PC-3 (cell line): ENCODE measurements around the gene PCDHGB6. TPM values are rescaled to one million over a fixed set of nuclear protein-coding genes. Genes with fewer than 3 reads are reported as not detected.
"Not testable (repeated sequence)": the region's sequence is repeated elsewhere in the genome, so short reads cannot be mapped to it uniquely, and the experiment has no call there.

Experiments used
- ATAC-seq: fragments of 200-7000 bp; cut with Tn5 transposase; 2 replicates; pipeline ENCODE4 v1.9.1; 2020; ENCODE audit warnings: mild to moderate bottlenecking, moderate library complexity
- BruUV-seq: library from RNA; stranded (reverse); fragments of 400-500 nt; replicated peaks from 2 replicates; lab custom pipeline; 2021; lab: Mats Ljungman, UMichigan
- CTCF ChIA-PET: fragments of 300-600 bp; sonication (Branson Sonifier 250); formaldehyde crosslinking; loops from one replicate; lab custom pipeline; 2022; ENCODE audit warnings: antibody characterized with exemption; lab: Charles Lee
- POLR2A ChIA-PET: fragments of 300-600 bp; sonication (Branson Sonifier 250); formaldehyde crosslinking; loops from one replicate; lab custom pipeline; 2022; ENCODE audit warnings: antibody characterized with exemption; ENCODE audit not compliant: unreplicated experiment; lab: Charles Lee
- DNase-seq: peaks from one replicate; pipeline ENCODE4 v3.0.0-alpha.2; 2015
- H2AFZ ChIP-seq: fragments of 300-600 bp; sonication (generic); 2 replicates; pipeline ENCODE4 v1.6.0; 2016; ENCODE audit warnings: antibody characterized with exemption, low read length
- H3F3A ChIP-seq: fragments of 300-600 bp; sonication (generic); one replicate; pipeline ENCODE4 v1.6.0; 2017; ENCODE audit warnings: antibody characterized with exemption, low read length, control low read depth, mild to moderate bottlenecking; ENCODE audit not compliant: unreplicated experiment
- H3K27ac ChIP-seq: fragments of 300-600 bp; sonication (generic); 2 replicates; pipeline ENCODE4 v1.5.1; 2016; ENCODE audit warnings: mild to moderate bottlenecking, low read length
- H3K27me3 ChIP-seq: fragments of 300-600 bp; sonication (generic); 2 replicates; pipeline ENCODE4 v1.6.1; 2016; ENCODE audit warnings: low read length, mixed read lengths
- H3K36me3 ChIP-seq: fragments of 300-600 bp; sonication (generic); 2 replicates; pipeline ENCODE4 v1.6.1; 2016; ENCODE audit warnings: low read depth, mixed run types, low read length, mixed read lengths
- H3K4me1 ChIP-seq: fragments of 300-600 bp; sonication (generic); 2 replicates; pipeline ENCODE4 v1.5.1; 2016; ENCODE audit warnings: low read length; ENCODE audit not compliant: insufficient read depth
- H3K4me2 ChIP-seq: fragments of 300-600 bp; sonication (generic); 2 replicates; pipeline ENCODE4 v1.6.0; 2016; ENCODE audit warnings: low read length
- H3K4me3 ChIP-seq: fragments of 300-600 bp; sonication (generic); 2 replicates; pipeline ENCODE4 v1.5.1; 2016; ENCODE audit warnings: mild to moderate bottlenecking, low read length, mixed read lengths
- H3K79me2 ChIP-seq: fragments of 300-600 bp; sonication (generic); 2 replicates; pipeline ENCODE4 v1.6.1; 2017; ENCODE audit warnings: low read length, mixed read lengths
- H3K9ac ChIP-seq: fragments of 300-600 bp; sonication (generic); 2 replicates; pipeline ENCODE4 v1.6.0; 2016; ENCODE audit warnings: mild to moderate bottlenecking, low read length
- H3K9me2 ChIP-seq: fragments of 300-600 bp; sonication (generic); replicated peaks from 2 replicates; pipeline ENCODE4 v1.6.1; 2016; ENCODE audit warnings: mixed run types, low read length, mixed read lengths
- H3K9me3 ChIP-seq: fragments of 300-600 bp; sonication (generic); 2 replicates; pipeline ENCODE4 v1.6.1; 2016; ENCODE audit warnings: low read length, mixed read lengths
- H4K20me1 ChIP-seq: fragments of 300-600 bp; sonication (generic); 2 replicates; pipeline ENCODE4 v1.6.1; 2016; ENCODE audit warnings: low read length, mixed read lengths
- EZH2 ChIP-seq: fragments of 300-600 bp; sonication (generic); IDR thresholded peaks from one replicate; pipeline ENCODE4 v1.6.1; 2017; ENCODE audit warnings: antibody characterized with exemption, mild to moderate bottlenecking, low read length; ENCODE audit not compliant: unreplicated experiment
- EZH2phosphoT487 ChIP-seq: fragments of 300-600 bp; sonication (generic); IDR thresholded peaks from 2 replicates; pipeline ENCODE4 v1.6.1; 2018; ENCODE audit warnings: mild to moderate bottlenecking, antibody characterized with exemption, low read length, borderline replicate concordance
- intact Hi-C: fragments of 100-400 bp; cut with micrococcal nuclease; formaldehyde crosslinking; loops from 2 replicates; pipeline ENCODE4 v1.9.0; 2023
- total RNA-seq: library from RNA; depleted of rRNA; stranded (reverse); fragments of >200 nt; gene quantifications from 2 replicates; pipeline ENCODE4 v1.2.3, GENCODE V29; 2014
- TF ChIP-seq, protein P1 (sequence below): fragments of 300-600 bp; sonication (generic); conservative IDR thresholded peaks from 2 replicates; pipeline ENCODE4 v1.5.1; 2017; ENCODE audit warnings: antibody characterized with exemption, low read depth, mild to moderate bottlenecking, low read length

Gene PCDHGB6
- total RNA-seq, 1 experiment from 2014 or later, result 1.1 TPM

DNA sequence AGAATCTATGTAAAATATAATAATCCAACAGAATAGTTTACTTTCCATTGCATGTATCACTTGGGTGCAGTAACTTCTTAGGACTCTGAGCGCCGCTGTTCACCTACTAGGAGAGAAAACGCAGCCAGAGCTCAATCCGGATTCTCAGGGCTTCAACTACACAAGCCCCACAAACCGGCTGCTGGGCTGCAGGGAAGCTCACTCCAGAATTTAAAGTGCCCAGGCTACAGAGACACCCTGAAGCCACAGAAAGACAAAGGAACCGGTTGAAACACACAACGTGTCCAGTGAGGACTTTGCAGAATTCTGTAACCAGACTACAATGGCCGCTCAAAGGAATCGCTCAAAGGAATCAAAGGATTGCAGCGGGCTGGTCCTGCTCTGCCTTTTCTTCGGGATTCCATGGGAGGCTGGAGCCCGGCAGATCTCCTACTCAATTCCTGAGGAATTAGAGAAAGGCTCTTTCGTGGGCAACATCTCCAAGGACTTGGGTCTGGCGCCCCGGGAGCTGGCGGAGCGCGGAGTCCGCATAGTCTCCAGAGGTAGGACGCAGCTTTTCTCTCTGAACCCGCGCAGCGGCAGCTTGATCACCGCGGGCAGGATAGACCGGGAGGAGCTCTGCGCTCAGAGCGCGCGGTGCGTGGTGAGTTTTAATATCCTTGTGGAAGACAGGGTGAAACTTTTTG is 5.2 kb downstream of the PCDHGB6 start, which contains the start of gene PCDHGA10:
Gene PCDHGA10 (plus strand): TSS at position 134 of the 686 bp plus-strand sequence. CDS start 189 bp downstream, at position 323.
- Histone ChIP-seq H3K36me3 (peaks cover 6% of the 10 kb centered on the region; the same call in 1 of the 2 replicates), H3K9me3 (0 out of 2 replicates have a peak, but pooled peaks cover 4% of the 10 kb centered on the region), H3K4me3 (no peak within 1 kb of the TSS), H3K9ac (no peak within 1 kb of the TSS), H3K27ac (no peak within 1 kb of the TSS), H3K27me3 (no peaks in the 10 kb centered on the region), H3K4me1 (no peaks in the 10 kb centered on the region), H2AFZ (no peak within 1 kb of the TSS), H3F3A (no peaks in the 10 kb centered on the region), H3K79me2 (no peaks in the 10 kb centered on the region), H3K9me2 (no peaks in the 10 kb centered on the region), H4K20me1 (no peaks in the 10 kb centered on the region), H3K4me2 (no peak within 1 kb of the TSS)
- ChIA-PET POLR2A (no interaction called here), CTCF (no interaction called here)
- DNase-seq (no peak), ATAC-seq (no peak)
- BruUV-seq, result no TSS peak
- TF ChIP-seq EZH2 (no peak), EZH2phosphoT487 (no peak)
- TF ChIP-seq, protein P1, sequence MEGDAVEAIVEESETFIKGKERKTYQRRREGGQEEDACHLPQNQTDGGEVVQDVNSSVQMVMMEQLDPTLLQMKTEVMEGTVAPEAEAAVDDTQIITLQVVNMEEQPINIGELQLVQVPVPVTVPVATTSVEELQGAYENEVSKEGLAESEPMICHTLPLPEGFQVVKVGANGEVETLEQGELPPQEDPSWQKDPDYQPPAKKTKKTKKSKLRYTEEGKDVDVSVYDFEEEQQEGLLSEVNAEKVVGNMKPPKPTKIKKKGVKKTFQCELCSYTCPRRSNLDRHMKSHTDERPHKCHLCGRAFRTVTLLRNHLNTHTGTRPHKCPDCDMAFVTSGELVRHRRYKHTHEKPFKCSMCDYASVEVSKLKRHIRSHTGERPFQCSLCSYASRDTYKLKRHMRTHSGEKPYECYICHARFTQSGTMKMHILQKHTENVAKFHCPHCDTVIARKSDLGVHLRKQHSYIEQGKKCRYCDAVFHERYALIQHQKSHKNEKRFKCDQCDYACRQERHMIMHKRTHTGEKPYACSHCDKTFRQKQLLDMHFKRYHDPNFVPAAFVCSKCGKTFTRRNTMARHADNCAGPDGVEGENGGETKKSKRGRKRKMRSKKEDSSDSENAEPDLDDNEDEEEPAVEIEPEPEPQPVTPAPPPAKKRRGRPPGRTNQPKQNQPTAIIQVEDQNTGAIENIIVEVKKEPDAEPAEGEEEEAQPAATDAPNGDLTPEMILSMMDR, result no peak
- intact Hi-C loops, result no loop called here

DNA sequence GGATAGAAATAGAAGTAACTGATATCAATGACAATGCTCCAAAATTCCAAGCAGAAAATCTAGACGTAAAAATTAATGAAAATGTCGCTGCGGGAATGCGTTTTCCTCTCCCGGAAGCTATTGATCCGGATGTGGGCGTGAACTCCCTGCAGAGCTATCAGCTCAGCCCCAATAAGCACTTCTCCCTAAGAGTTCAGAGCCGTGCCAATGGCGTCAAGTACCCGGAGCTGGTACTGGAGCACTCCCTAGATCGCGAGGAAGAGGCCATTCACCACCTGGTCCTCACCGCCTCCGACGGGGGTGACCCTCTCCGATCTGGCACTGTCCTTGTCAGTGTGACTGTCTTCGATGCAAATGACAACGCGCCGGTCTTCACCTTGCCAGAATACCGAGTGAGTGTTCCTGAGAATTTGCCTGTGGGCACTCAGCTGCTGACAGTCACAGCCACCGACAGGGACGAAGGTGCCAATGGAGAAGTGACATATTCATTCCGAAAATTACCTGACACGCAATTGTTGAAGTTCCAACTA is 5.8 kb downstream of the PCDHGB6 start:
- no peaks in the 10 kb centered on the region for H3K79me2 ChIP-seq
- 0 out of 2 replicates have a peak, but pooled peaks cover 4% of the 10 kb centered on the region for H3K9me3 ChIP-seq
- intact Hi-C loops, result no loop called here
- no peaks in the 10 kb centered on the region for H3K27me3 ChIP-seq
- H2AFZ ChIP-seq, result no peak overlapping the region
- no peaks in the 10 kb centered on the region for H3F3A ChIP-seq
- CTCF ChIA-PET, result no interaction called here
- no peaks in the 10 kb centered on the region for H4K20me1 ChIP-seq
- H3K4me1 ChIP-seq, result no peaks in the 10 kb centered on the region
- DNase-seq (no peak), ATAC-seq (no peak)
- BruUV-seq, result no TSS peak
- H3K27ac ChIP-seq, result no peak overlapping the region
- H3K36me3 ChIP-seq, result peaks cover 6% of the 10 kb centered on the region; the same call in 1 of the 2 replicates
- POLR2A ChIA-PET, result no interaction called here
- no peak overlapping the region for H3K4me2 ChIP-seq
- no peak overlapping the region for H3K9ac ChIP-seq
- TF ChIP-seq, protein P1, result no peak
- TF ChIP-seq EZH2 (no peak), EZH2phosphoT487 (no peak)
- H3K4me3 ChIP-seq, result no peak overlapping the region
- no peaks in the 10 kb centered on the region for H3K9me2 ChIP-seq

DNA sequence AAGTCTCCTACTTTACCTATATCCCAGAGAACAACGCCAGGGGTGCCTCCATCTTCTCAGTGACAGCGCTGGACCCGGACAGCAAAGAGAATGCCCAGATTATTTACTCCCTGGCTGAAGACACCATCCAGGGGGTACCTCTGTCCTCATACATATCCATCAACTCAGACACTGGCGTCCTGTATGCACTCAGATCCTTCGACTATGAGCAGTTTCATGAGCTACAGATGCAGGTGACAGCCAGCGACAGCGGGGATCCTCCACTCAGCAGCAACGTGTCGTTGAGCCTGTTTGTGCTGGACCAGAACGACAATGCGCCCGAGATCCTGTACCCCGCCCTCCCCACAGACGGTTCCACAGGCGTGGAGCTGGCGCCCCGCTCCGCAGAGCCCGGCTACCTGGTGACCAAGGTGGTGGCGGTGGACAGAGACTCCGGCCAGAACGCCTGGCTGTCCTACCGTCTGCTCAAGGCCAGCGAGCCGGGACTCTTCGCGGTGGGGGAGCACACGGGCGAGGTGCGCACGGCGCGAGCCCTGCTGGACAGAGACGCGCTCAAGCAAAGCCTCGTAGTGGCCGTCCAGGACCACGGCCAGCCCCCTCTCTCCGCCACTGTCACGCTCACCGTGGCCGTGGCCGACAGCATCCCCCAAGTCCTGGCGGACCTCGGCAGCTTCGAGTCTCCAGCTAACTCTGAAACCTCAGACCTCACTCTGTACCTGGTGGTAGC is 6.9 kb downstream of the PCDHGB6 start:
- DNase-seq, BruUV-seq, H3K9ac ChIP-seq, H3K79me2 ChIP-seq, intact Hi-C loops, H2AFZ ChIP-seq, H3K27me3 ChIP-seq, H3K9me3 ChIP-seq, H3K9me2 ChIP-seq, POLR2A ChIA-PET, H3K36me3 ChIP-seq, H3K4me3 ChIP-seq, H3K4me1 ChIP-seq, H3K27ac ChIP-seq, ATAC-seq, H3K4me2 ChIP-seq, H3F3A ChIP-seq, H4K20me1 ChIP-seq, CTCF ChIA-PET: not testable (repeated sequence)

DNA sequence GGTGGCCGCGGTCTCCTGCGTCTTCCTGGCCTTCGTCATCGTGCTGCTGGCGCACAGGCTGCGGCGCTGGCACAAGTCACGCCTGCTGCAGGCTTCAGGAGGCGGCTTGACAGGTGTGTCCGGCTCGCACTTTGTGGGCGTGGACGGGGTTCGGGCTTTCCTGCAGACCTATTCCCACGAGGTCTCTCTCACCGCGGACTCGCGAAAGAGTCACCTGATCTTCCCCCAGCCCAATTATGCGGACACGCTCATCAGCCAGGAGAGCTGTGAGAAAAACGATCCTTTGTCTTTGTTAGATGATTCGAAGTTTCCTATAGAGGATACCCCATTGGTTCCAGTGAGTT is 7.4 kb downstream of the PCDHGB6 start:
- BruUV-seq, H3K4me2 ChIP-seq, H3K9ac ChIP-seq, H3F3A ChIP-seq, H3K36me3 ChIP-seq, H3K79me2 ChIP-seq, H3K27me3 ChIP-seq, H4K20me1 ChIP-seq, DNase-seq, CTCF ChIA-PET, H3K4me3 ChIP-seq, H3K9me2 ChIP-seq, ATAC-seq, intact Hi-C loops, POLR2A ChIA-PET, H3K4me1 ChIP-seq, H3K27ac ChIP-seq, H3K9me3 ChIP-seq, H2AFZ ChIP-seq: not testable (repeated sequence)
